Right atrium auricular region (tissue), 2 donors: ENCODE data around the gene POC1A. TPM values are rescaled to one million over a fixed set of nuclear protein-coding genes. Genes with fewer than 3 reads are reported as not detected.

Experiments
- DNase-seq: peaks from one replicate; pipeline ENCODE4 v3.0.0-alpha.2; 2019; ENCODE audit warnings: low spot score
- H3K27ac ChIP-seq, 2 donors: fragments of 200-600 bp; sonication (generic); 1 replicate in 1 of 2; 2 replicates in 1 of 2; pipeline ENCODE4 v1.5.1; 2016 to 2019
- H3K27me3 ChIP-seq, 2 donors: fragments of 200-600 bp; sonication (generic); one replicate each; pipeline versions ENCODE4 v1.5.1 to v1.6.0; 2017 to 2019
- H3K36me3 ChIP-seq: fragments of 200-600 bp; sonication (generic); one replicate; pipeline ENCODE4 v1.5.1; 2016
- H3K4me1 ChIP-seq, 2 donors: fragments of 200-600 bp; sonication (generic); one replicate each; pipeline versions ENCODE4 v1.5.1 to v1.6.0; 2017 to 2019
- H3K4me3 ChIP-seq, 2 donors: fragments of 200-600 bp; sonication (generic); 1 replicate in 1 of 2; 2 replicates in 1 of 2; pipeline ENCODE4 v1.5.1; 2017 to 2019; ENCODE audit warnings: mild to moderate bottlenecking in 1 of 2, moderate library complexity in 1 of 2
- H3K9me3 ChIP-seq, 2 donors: fragments of 200-600 bp; sonication (generic); one replicate each; pipeline ENCODE4 v1.5.1; 2019
- total RNA-seq, 2 donors: library from RNA; depleted of rRNA; stranded (reverse); fragments of >200 nt; gene quantifications; one replicate each; pipeline ENCODE4 v1.1.0, GENCODE V29; 2016
- TF ChIP-seq, protein P1 (sequence below), 2 donors: fragments of 200-600 bp; sonication (generic); IDR thresholded peaks; one replicate each; pipeline ENCODE4 v1.5.1; 2019; ENCODE audit warnings: antibody characterized with exemption in 2 of 2

The POC1A gene
- total RNA-seq, 2 donors from 2014 or later: 0.47 to 0.78 TPM

DNA sequence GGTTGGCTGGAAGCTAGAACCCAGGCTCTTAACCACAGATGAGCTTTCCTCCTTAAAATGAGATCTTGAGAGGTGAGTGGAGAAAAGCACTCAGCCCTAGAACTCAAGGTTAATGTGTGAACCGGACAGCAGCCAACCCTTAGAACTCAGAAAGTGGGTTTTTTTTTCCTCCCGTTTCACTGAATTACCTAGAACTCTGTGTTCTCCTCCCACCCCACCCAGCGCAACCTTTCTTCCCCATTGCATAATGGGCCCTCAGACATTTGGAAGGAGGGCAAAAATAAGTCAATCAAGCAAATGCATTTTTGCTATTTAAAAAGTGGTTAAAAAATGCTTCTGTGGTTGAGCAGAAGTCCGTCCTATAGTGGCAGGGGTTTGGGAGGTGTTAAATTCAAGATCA lies 36.7 kb downstream of the POC1A start:
- no peaks in the 10 kb centered on the region for H3K27me3 ChIP-seq
- TF ChIP-seq, protein P1, sequence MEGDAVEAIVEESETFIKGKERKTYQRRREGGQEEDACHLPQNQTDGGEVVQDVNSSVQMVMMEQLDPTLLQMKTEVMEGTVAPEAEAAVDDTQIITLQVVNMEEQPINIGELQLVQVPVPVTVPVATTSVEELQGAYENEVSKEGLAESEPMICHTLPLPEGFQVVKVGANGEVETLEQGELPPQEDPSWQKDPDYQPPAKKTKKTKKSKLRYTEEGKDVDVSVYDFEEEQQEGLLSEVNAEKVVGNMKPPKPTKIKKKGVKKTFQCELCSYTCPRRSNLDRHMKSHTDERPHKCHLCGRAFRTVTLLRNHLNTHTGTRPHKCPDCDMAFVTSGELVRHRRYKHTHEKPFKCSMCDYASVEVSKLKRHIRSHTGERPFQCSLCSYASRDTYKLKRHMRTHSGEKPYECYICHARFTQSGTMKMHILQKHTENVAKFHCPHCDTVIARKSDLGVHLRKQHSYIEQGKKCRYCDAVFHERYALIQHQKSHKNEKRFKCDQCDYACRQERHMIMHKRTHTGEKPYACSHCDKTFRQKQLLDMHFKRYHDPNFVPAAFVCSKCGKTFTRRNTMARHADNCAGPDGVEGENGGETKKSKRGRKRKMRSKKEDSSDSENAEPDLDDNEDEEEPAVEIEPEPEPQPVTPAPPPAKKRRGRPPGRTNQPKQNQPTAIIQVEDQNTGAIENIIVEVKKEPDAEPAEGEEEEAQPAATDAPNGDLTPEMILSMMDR (IDR thresholded peaks at IDR 0.05): no peak
- H3K36me3 ChIP-seq: no peaks in the 10 kb centered on the region
- peaks cover 0 to 25% of the 10 kb centered on the region in 2 donors for H3K4me1 ChIP-seq
- no peak overlapping the region for H3K4me3 ChIP-seq
- no peak for DNase-seq
- H3K27ac ChIP-seq: no peak overlapping the region
- no peaks in the 10 kb centered on the region for H3K9me3 ChIP-seq

DNA sequence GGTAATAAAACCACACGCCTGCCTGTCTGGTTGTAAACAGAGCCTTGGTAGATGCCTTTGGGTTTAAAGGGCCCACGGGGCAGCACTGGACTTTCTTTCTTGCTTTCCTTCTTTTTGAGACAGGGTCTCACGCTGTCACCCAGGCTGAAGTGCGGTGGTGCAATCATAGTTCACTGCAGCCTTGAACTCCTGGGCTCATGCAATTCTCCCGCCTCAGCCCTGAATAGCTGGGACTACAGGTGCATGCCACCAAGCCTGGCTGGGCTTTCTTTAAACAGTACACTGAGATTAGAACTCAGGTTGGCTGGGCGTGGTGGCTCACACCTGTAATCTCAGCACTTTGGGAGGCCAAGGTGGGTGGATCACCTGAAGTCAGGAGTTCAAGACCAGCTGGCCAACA lies 42.2 kb downstream of the POC1A start:
- H3K9me3 ChIP-seq: no peaks in the 10 kb centered on the region
- no peaks in the 10 kb centered on the region for H3K36me3 ChIP-seq
- no peaks in the 10 kb centered on the region for H3K27me3 ChIP-seq
- H3K4me1 ChIP-seq: peaks cover 0 to 35% of the 10 kb centered on the region in 2 donors
- no peak overlapping the region for H3K27ac ChIP-seq
- DNase-seq: no peak
- TF ChIP-seq, protein P1 (IDR thresholded peaks at IDR 0.05): no peak
- H3K4me3 ChIP-seq: no peak overlapping the region

DNA sequence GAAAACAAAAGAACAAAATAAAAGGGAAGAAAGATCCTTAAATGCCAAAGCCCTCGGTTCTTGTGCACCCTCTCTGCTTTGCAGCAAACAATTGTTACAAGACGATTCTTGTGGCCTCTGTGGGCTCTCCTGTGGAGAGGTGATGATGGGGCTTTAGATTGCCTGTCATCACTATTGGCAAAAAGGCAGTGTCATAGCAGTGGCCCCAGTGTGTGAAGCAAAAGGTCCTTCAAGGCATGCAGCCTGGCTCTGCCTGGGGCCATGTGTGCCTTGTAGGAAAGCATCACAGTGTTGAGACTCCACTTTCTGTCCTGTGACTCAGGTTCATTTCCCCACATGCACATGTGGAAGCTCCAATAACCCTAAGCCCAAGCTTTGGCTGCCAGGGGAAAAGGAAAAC lies 43.7 kb downstream of the POC1A start:
- Histone ChIP-seq H3K27me3 (no peaks in the 10 kb centered on the region), H3K27ac (peak overlapping the region in 1 of 2 donors; percentile 53), H3K4me1 (peaks cover 0 to 35% of the 10 kb centered on the region in 2 donors), H3K9me3 (no peaks in the 10 kb centered on the region), H3K36me3 (no peaks in the 10 kb centered on the region), H3K4me3 (no peak overlapping the region)
- TF ChIP-seq, protein P1 (IDR thresholded peaks at IDR 0.05): no peak
- no peak for DNase-seq

- Histone ChIP-seq H3K27me3 (no peaks in the 10 kb centered on the region), H3K36me3 (no peaks in the 10 kb centered on the region), H3K27ac (peak overlapping the region; percentile 80 to 86), H3K9me3 (no peaks in the 10 kb centered on the region), H3K4me3 (no peak overlapping the region), H3K4me1 (peaks cover 0 to 35% of the 10 kb centered on the region in 2 donors)
- TF ChIP-seq, protein P1 (IDR thresholded peaks at IDR 0.05): no peak
- DNase-seq: no peak
Observed at GRCh38 chr3:52109611-52110301, 44.5 kb downstream of the POC1A start.

DNA sequence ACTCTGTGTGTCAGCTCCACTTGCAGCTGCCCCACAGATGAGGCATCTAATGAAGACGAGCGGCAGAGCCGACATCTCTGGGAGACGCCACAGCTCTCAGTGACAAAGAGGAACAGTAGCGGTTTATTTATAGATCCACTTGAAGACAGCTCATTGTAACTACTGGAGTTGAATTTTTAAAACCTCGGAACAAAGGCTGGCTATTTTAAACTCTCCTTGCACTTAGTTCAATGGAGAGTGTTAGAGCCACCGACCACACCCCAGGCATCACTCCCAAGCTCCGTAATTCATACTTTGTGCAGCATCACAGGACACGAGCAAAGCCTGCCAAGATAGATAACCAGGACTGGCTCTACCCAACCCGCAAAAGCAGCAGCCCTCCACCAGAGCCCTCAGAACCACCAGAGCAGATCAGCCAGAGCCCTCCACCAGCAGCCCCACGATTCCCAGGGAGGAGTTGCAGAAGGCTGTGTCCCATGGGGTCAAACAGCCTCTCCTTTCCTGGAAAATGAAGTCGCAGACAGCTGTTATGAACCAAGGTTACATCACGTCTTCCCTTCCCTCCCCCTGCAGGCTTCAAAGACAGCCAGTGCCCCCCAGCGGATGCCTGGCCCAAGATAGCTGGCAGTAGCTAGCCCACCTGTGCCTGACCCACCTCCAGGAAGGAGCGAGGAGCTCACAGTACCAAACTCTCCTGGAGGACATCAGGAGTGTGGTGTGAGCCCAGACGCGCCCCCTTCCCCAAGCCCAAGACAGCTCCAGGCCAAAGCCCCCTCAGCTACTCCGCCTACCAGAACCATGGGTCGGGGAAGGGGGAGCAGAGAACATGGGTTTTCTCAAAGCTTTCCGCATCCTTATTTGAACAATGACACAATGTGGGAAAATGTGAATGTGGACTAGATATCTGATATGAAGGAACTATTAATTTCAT lies 45.7 kb downstream of the POC1A start:
- peaks cover 0 to 35% of the 10 kb centered on the region in 2 donors for H3K4me1 ChIP-seq
- no peaks in the 10 kb centered on the region for H3K27me3 ChIP-seq
- no peaks in the 10 kb centered on the region for H3K9me3 ChIP-seq
- peak overlapping the region; percentile 80 to 86 for H3K27ac ChIP-seq
- no peaks in the 10 kb centered on the region for H3K36me3 ChIP-seq
- peak; percentile 69 for DNase-seq
- peak overlapping the region in 1 of 2 donors; percentile 24 for H3K4me3 ChIP-seq
- TF ChIP-seq, protein P1 (IDR thresholded peaks at IDR 0.05): peak; percentile 28 to 64
